K562 treated with DMSO at 1 percent for 24 hours (cell line): Measurements from ENCODE around the gene G3BP2. TPM values are rescaled to one million over a fixed set of nuclear protein-coding genes. Genes with fewer than 3 reads are reported as not detected.

ENCODE experiments used
- total RNA-seq: library from RNA; unstranded; fragments of 300-600 nt; gene quantifications from 2 replicates; pipeline ENCODE4 v1.2.3, GENCODE V29; 2022; ENCODE audit warnings: low read depth; ENCODE audit not compliant: insufficient read depth

G3BP2 gene
- total RNA-seq: 56.6 and 68.7 TPM in 2 replicates

DNA sequence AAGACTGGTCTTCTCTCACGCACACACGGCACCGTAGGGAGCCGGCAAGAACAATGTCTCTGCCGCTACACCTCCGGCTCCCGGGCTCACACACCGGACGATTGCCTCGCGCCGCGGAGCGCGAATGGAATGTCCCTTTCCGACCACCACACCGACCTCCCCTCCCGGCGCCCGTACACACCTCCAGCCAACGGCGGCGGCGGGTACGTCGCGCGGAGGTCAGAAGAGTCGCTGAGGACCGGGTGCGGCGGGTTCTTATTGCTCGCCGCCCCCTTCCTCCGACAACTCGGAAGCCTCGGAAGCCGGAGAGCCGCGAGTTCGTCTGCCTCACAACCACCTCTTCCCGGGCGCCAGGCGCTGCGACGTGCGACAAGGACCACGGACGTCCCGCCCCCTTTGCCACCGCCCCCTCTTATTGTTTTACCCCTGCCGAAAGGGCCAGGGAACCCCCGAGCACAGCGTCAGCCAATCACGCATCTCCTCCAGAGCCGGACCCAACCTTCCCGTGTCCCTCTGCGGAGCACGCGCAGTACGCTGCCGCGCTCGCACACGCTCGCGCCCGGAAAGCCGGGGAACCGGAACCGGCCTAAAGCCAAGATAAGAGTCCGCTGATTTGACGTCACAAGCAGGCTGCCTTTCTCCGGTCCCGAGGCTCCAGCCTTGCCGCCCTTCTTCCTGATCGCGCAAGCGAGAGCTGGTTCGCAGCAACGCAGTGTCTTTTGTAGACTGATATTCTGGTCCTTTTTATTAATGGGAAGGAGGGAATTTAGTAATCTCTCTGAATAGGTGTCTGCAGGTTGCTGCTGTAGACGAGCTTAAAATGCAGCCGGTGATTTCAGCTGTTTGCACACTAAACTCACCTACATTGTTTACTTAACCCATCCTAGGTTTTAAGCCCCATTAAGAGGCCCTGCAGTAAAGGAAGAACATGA is at the start of gene G3BP2:
Gene G3BP2, minus strand, starts transcription at position 385 of the 932 bp plus-strand sequence. CDS start 11,386 bp downstream, outside the sequence.

DNA sequence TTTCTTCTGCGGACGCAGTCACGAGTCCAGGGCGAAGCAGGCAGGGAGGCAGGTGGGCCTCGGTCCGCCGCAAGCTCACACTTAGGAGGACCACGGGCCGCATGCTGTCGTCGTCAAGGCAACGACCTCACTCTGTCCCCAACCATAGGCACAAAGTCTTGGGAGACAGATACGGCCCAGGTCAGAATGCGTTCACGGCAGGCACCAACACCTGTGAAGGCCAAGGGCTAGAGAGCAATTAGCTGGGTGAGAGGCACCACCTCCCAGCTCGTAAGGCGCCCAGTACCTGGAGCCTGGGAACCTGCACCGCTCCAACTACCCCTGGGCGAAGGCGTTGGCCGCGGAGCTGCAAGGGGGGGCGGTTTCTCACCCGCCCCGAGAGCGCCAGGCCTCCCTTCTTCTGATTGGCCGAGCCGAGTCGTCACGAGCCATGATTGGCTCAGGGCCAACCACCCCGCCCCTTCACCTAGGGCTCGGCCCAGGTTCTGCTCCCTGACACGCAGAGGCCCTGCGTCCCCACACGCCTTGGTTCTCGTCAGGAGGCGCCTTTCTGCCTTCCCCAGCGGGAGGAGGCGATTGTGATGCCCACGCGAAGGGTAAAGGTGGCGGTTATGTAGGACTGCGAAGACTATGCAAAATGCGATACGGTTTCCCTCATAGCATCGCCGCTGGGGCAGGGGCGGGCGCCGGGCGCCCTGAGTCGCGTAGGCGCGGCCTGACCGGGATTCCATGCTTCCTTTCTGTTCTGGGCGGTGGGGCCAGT is 42.9 kb downstream of the G3BP2 start, which contains the start of gene CDKL2:
Gene CDKL2, minus strand, starts transcription at position 355 of the 763 bp plus-strand sequence. CDS start 4,540 bp downstream, outside the sequence.

Other genes starting within 250 kb of the G3BP2 start
- gene RCHY1, start 159.0 kb downstream of the G3BP2 start, total RNA-seq: 48.9 and 53.4 TPM in 2 replicates
- 4.4 and 5.5 TPM in 2 replicates for gene THAP6, start 158.9 kb downstream of the G3BP2 start, total RNA-seq
- gene ODAPH, start 117.3 kb downstream of the G3BP2 start, total RNA-seq: not detected in 2 replicates
- not detected in 2 replicates for gene CDKL2, start 42.9 kb downstream of the G3BP2 start, total RNA-seq
- 43.4 and 54.1 TPM in 2 replicates for gene USO1, start 51.2 kb upstream of the G3BP2 start, total RNA-seq
- gene PPEF2, start 229.0 kb upstream of the G3BP2 start, total RNA-seq: not detected in 2 replicates